ENCODE data around the gene SIK3. TPM values are rescaled to one million over a fixed set of nuclear protein-coding genes. Genes with fewer than 3 reads are reported as not detected.

Gene SIK3
- total and polyA plus RNA-seq, 2 experiments from 2014 or later: 6.1 to 33.9 TPM

- Histone ChIP-seq H3F3A (replicated peaks; ENCODE audit: low read depth) (no peaks in the 10 kb centered on the region), H3K9me2 (ENCODE audit: insufficient read depth) (no peaks in the 10 kb centered on the region), H3K79me2 (replicated peaks; ENCODE audit: insufficient read depth) (peaks cover 69% of the 10 kb centered on the region), H2AFZ (no peak overlapping the region), H3K4me3 (no peak overlapping the region), H3K4me1 (ENCODE audit: insufficient read depth) (peaks cover 17% of the 10 kb centered on the region), H3K27me3 (ENCODE audit: insufficient read depth) (no peaks in the 10 kb centered on the region), H3K27ac (ENCODE audit: low read depth) (0 out of 2 replicates have a peak overlapping the region, but pooled peaks have one; percentile 53), H4K20me1 (replicated peaks; ENCODE audit: insufficient read depth) (no peaks in the 10 kb centered on the region; the same call in none of the 2 replicates), H3K36me3 (ENCODE audit: insufficient read depth) (no peaks in the 10 kb centered on the region), H3K4me2 (no peak overlapping the region)
- Mint-ChIP-seq H3K27me3 (ENCODE audit: insufficient read depth, low read depth, poor library complexity) (peaks cover 3% of the 10 kb centered on the region), H3K36me3 (ENCODE audit: low read depth) (no peaks in the 10 kb centered on the region), H3K4me3 (no peak overlapping the region), H3K4me1 (peaks cover 37% of the 10 kb centered on the region), H3K9me3 (no peaks in the 10 kb centered on the region), H3K27ac (peak overlapping the region; percentile 49)
- DNase-seq (ENCODE audit: low spot score) (no peak), ATAC-seq (peak; percentile 47)
- TF ChIP-seq STAT1 (IDR thresholded peaks at IDR 0.05; ENCODE audit: unreplicated experiment) (no peak), EZH2phosphoT487 (IDR thresholded peaks at IDR 0.05; ENCODE audit: unreplicated experiment) (no peak), EZH2 (IDR thresholded peaks at IDR 0.05; ENCODE audit: low read depth, unreplicated experiment) (no peak), REST (IDR thresholded peaks at IDR 0.05; ENCODE audit: unreplicated experiment) (no peak), POLR2AphosphoS5 (IDR thresholded peaks at IDR 0.05; ENCODE audit: low read depth) (no peak), NANOG (IDR thresholded peaks at IDR 0.05; ENCODE audit: borderline replicate concordance) (no peak)
Measured at GRCh38 chr11:116969694-116970093, 128.5 kb downstream of the SIK3 start.

GRCh38 chr11:116964269-116964668 lies 134.0 kb downstream of the SIK3 start:
- Histone ChIP-seq H2AFZ (no peak overlapping the region), H3K36me3 (ENCODE audit: insufficient read depth) (no peaks in the 10 kb centered on the region), H3K79me2 (replicated peaks; ENCODE audit: insufficient read depth) (peaks cover 69% of the 10 kb centered on the region), H3K4me3 (no peak overlapping the region), H3K27me3 (ENCODE audit: insufficient read depth) (no peaks in the 10 kb centered on the region), H3K4me1 (ENCODE audit: insufficient read depth) (peaks cover 17% of the 10 kb centered on the region), H3K9me2 (ENCODE audit: insufficient read depth) (no peaks in the 10 kb centered on the region), H3K4me2 (no peak overlapping the region), H3F3A (replicated peaks; ENCODE audit: low read depth) (no peaks in the 10 kb centered on the region), H3K27ac (ENCODE audit: low read depth) (no peak overlapping the region), H4K20me1 (replicated peaks; ENCODE audit: insufficient read depth) (peaks cover 6% of the 10 kb centered on the region; the same call in 1 of the 2 replicates)
- H3K4me3 Mint-ChIP-seq: no peak overlapping the region
- no peaks in the 10 kb centered on the region for H3K36me3 Mint-ChIP-seq (ENCODE audit: low read depth)
- no peaks in the 10 kb centered on the region for H3K9me3 Mint-ChIP-seq
- DNase-seq (ENCODE audit: low spot score) (no peak), ATAC-seq (no peak)
- peaks cover 3% of the 10 kb centered on the region for H3K27me3 Mint-ChIP-seq (ENCODE audit: insufficient read depth, low read depth, poor library complexity)
- peaks cover 30% of the 10 kb centered on the region for H3K4me1 Mint-ChIP-seq
- no peak overlapping the region for H3K27ac Mint-ChIP-seq
- no peak for TF ChIP-seq ZNF114 (CRISPR knock-in tag; IDR thresholded peaks at IDR 0.05)
- no peak for TF ChIP-seq STAT1 (IDR thresholded peaks at IDR 0.05; ENCODE audit: unreplicated experiment)
- no peak for TF ChIP-seq JUNB (IDR thresholded peaks at IDR 0.05; ENCODE audit: unreplicated experiment)
- TF ChIP-seq EZH2phosphoT487 (IDR thresholded peaks at IDR 0.05; ENCODE audit: unreplicated experiment): no peak
- TF ChIP-seq REST (IDR thresholded peaks at IDR 0.05; ENCODE audit: unreplicated experiment): no peak
- TF ChIP-seq CTCF (conservative IDR thresholded peaks at IDR 0.05; ENCODE audit: low read depth in 2 of 2): no peak
- TF ChIP-seq ZNF331 (CRISPR knock-in tag; IDR thresholded peaks at IDR 0.05; ENCODE audit: low read depth): no peak
- TF ChIP-seq, protein P1, sequence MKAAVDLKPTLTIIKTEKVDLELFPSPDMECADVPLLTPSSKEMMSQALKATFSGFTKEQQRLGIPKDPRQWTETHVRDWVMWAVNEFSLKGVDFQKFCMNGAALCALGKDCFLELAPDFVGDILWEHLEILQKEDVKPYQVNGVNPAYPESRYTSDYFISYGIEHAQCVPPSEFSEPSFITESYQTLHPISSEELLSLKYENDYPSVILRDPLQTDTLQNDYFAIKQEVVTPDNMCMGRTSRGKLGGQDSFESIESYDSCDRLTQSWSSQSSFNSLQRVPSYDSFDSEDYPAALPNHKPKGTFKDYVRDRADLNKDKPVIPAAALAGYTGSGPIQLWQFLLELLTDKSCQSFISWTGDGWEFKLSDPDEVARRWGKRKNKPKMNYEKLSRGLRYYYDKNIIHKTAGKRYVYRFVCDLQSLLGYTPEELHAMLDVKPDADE (IDR thresholded peaks at IDR 0.05): no peak
- no peak for TF ChIP-seq POLR2AphosphoS5 (IDR thresholded peaks at IDR 0.05; ENCODE audit: low read depth)
- TF ChIP-seq EZH2 (IDR thresholded peaks at IDR 0.05; ENCODE audit: low read depth, unreplicated experiment): no peak

Measured in GM23338 (cell line).